ENCODE measurements around the gene PCBP4. TPM values are rescaled to one million over a fixed set of nuclear protein-coding genes. Genes with fewer than 3 reads are reported as not detected.

PCBP4 gene
- total and polyA plus RNA-seq, 8 donors: 12.5 to 122 (median 30.0) TPM

DNA sequence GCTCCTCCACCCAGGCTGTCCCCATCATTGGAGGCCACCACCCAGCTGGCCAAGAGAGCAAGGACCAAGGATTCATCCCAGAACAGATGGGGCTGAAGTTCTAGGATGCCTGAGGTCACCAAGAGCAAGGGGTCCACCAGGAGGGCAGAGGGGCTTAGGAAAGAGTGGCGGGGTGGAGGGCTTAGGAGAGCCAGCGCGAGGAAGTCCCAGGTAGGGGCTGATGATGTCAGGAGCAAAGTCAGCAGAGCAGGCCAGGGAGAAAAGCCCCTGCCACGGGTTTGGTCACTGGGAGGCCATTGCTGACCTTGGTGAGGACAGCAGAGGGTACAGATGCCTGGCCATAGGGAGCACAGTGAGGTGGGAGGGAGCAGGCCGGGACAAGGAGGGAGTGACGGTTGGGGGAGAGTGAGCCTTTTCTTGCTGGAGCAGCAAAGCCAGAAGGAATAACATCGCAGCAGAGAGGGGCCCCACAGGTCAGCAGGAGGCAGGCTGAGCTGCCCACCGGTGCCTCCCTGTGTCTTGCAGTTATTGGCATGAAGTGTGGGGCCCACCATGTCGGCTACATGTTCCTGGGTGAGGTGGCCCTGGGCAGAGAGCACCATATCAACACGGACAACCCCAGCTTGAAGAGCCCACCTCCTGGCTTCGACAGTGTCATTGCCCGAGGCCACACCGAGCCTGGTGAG, 19.9 kb downstream of the PCBP4 start:
- Histone ChIP-seq H3K27me3 (no peaks in the 10 kb centered on the region), H3K4me1 (peaks cover 11 to 13% (median 12%) of the 10 kb centered on the region in 4 donors), H3K9me3 (no peaks in the 10 kb centered on the region), H3K4me3 (no peak overlapping the region), H3K27ac (no peak overlapping the region), H3K36me3 (peaks cover 0 to 55% (median 42%) of the 10 kb centered on the region in 4 donors)
- DNase-seq: no peak
- 71 to 82% (median 80%) methylated on average over 10 to 13 of the region's 13 CpGs for WGBS, 5 donors
- TF ChIP-seq, protein P1, sequence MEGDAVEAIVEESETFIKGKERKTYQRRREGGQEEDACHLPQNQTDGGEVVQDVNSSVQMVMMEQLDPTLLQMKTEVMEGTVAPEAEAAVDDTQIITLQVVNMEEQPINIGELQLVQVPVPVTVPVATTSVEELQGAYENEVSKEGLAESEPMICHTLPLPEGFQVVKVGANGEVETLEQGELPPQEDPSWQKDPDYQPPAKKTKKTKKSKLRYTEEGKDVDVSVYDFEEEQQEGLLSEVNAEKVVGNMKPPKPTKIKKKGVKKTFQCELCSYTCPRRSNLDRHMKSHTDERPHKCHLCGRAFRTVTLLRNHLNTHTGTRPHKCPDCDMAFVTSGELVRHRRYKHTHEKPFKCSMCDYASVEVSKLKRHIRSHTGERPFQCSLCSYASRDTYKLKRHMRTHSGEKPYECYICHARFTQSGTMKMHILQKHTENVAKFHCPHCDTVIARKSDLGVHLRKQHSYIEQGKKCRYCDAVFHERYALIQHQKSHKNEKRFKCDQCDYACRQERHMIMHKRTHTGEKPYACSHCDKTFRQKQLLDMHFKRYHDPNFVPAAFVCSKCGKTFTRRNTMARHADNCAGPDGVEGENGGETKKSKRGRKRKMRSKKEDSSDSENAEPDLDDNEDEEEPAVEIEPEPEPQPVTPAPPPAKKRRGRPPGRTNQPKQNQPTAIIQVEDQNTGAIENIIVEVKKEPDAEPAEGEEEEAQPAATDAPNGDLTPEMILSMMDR (IDR thresholded peaks at IDR 0.05): no peak
- TF ChIP-seq EP300 (IDR thresholded peaks at IDR 0.05) (no peak), POLR2AphosphoS5 (IDR thresholded peaks at IDR 0.05) (no peak), POLR2A (IDR thresholded peaks at IDR 0.05) (no peak)
- intact Hi-C loops (cut with DNase I; ENCODE audit: low total_unique reads): loop anchor here (10.0 kb wide), 1 partner anchor 197 kb away; no protein-coding TSS in a partner anchor

DNA sequence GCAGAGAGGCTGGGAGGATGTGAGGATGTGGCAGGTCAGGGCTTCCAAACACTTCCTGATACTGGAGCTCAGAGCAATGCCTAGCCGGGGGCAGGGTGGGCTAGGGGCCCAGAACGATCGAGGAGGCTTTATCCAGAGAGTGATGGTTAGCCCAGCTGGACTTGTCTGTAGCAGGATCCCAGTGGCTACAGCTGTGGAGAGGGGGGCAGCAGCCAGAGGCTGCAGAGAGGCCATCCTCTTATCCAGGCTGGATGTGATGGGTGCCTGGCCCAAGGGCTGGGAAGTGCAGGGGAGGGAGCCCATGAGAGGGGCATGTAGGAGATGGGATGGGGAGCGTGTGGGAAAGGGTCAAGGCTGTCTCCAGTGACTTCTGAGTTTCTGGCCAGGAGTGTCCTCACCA, 20.5 kb downstream of the PCBP4 start:
- no peaks in the 10 kb centered on the region for H3K9me3 ChIP-seq
- TF ChIP-seq POLR2AphosphoS5 (IDR thresholded peaks at IDR 0.05) (no peak), POLR2A (IDR thresholded peaks at IDR 0.05) (no peak)
- peaks cover 13 to 16% (median 14%) of the 10 kb centered on the region in 4 donors for H3K4me1 ChIP-seq
- DNase-seq: no peak
- no peak overlapping the region for H3K27ac ChIP-seq
- peaks cover 0 to 55% (median 42%) of the 10 kb centered on the region in 4 donors for H3K36me3 ChIP-seq
- H3K27me3 ChIP-seq: no peaks in the 10 kb centered on the region
- intact Hi-C loops (cut with DNase I; ENCODE audit: low total_unique reads): loop anchor here (10.0 kb wide), 1 partner anchor 198 kb away; no protein-coding TSS in a partner anchor
- 72 to 85% (median 80%) methylated on average over 4 of the region's 4 CpGs for WGBS, 5 donors
- H3K4me3 ChIP-seq: no peak overlapping the region

DNA sequence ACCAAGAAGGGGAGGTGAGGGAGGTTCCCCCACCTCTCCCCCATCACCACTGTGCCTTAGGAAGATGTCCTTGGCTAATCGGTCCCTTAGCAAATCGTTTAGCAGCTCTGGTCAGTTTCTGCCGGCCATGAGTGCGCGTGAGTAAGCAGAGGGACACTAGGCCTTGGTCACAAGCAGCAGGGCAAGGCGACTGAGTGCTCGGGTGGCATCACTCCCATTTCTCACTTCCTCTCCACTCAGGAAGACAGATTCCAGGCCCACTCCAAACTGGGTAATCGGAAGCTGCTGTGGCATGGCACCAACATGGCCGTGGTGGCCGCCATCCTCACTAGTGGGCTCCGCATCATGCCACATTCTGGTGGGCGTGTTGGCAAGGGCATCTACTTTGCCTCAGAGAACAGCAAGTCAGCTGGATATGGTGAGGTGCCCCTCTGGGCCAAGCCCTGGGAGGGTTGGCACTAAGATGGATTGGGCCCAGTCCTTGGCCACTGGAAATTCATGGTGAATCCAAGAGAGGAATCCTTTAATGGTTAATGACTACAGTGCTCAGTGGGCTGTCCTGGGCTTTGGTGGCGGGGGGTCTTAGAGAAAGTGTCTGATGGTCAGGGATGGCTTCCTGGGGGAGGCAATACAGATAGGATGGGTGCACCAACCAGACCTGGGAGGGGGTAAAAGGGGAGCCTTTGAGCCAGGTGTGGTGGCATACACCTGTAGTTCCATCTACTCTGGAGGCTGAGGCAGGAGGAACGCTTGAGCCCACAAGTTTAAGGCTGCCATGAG, 21.1 kb downstream of the PCBP4 start:
- no peak for TF ChIP-seq POLR2AphosphoS5 (IDR thresholded peaks at IDR 0.05)
- TF ChIP-seq EP300 (IDR thresholded peaks at IDR 0.05): no peak
- TF ChIP-seq, protein P1 (IDR thresholded peaks at IDR 0.05): no peak
- TF ChIP-seq POLR2A (IDR thresholded peaks at IDR 0.05): no peak
- intact Hi-C loops (cut with DNase I; ENCODE audit: low total_unique reads): loop anchor here (10.0 kb wide), 1 partner anchor 199 kb away; no protein-coding TSS in a partner anchor
- peaks cover 15 to 21% (median 18%) of the 10 kb centered on the region in 4 donors for H3K4me1 ChIP-seq
- no peak overlapping the region for H3K27ac ChIP-seq
- H3K9me3 ChIP-seq: no peaks in the 10 kb centered on the region
- no peaks in the 10 kb centered on the region for H3K27me3 ChIP-seq
- WGBS, 5 donors: 94 to 96% (median 95%) methylated on average over 13 to 14 of the region's 14 CpGs
- peaks cover 0 to 55% (median 42%) of the 10 kb centered on the region in 4 donors for H3K36me3 ChIP-seq
- no peak for DNase-seq
- H3K4me3 ChIP-seq: no peak overlapping the region

DNA sequence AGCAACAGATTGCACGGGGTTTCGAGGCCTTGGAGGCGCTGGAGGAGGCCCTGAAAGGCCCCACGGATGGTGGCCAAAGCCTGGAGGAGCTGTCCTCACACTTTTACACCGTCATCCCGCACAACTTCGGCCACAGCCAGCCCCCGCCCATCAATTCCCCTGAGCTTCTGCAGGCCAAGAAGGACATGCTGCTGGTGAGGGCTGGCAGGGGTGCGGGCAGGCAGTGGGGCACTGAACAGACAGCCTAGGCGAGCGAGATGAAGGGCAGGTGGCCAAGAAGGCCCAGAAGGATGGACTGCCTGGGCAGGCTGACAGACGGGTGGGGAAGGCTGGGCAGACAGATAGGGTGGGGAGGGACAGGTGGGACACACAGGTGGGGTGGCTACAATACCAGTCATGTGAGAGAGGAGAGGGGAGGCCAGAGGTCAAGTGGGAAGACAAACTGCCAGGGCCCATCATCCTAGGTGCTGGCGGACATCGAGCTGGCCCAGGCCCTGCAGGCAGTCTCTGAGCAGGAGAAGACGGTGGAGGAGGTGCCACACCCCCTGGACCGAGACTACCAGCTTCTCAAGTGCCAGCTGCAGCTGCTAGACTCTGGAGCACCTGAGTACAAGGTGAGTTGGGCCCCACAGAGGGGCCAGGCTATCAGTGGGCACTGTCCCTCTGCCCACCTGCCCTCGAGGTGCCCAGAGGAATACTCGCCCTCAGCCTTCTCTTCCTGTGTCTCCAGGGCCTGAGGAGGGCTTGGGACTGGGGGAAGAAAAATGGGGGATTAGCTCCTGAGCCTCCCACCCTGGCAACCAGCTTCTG, 22.0 kb downstream of the PCBP4 start:
- no peak overlapping the region for H3K4me3 ChIP-seq
- TF ChIP-seq, protein P1 (IDR thresholded peaks at IDR 0.05): no peak
- TF ChIP-seq POLR2A (IDR thresholded peaks at IDR 0.05): no peak
- TF ChIP-seq EP300 (IDR thresholded peaks at IDR 0.05): no peak
- TF ChIP-seq POLR2AphosphoS5 (IDR thresholded peaks at IDR 0.05): no peak
- H3K9me3 ChIP-seq: no peaks in the 10 kb centered on the region
- H3K4me1 ChIP-seq: peaks cover 24 to 30% (median 26%) of the 10 kb centered on the region in 4 donors
- peaks cover 0 to 55% (median 42%) of the 10 kb centered on the region in 4 donors for H3K36me3 ChIP-seq
- no peak overlapping the region for H3K27ac ChIP-seq
- DNase-seq: peak in 1 of 2 donors; percentile 5
- intact Hi-C loops (cut with DNase I; ENCODE audit: low total_unique reads): loop anchor here (10.0 kb wide), 1 partner anchor 200 kb away; no protein-coding TSS in a partner anchor
- WGBS, 5 donors: 85 to 89% (median 87%) methylated on average over 14 to 18 of the region's 18 CpGs
- H3K27me3 ChIP-seq: no peaks in the 10 kb centered on the region
